ENCODE measurements around the gene CNR1. TPM values are rescaled to one million over a fixed set of nuclear protein-coding genes. Genes with fewer than 3 reads are reported as not detected.

Gene CNR1
- polyA plus RNA-seq, 4 donors, result 0.49 to 1.2 (median 1.0) TPM

GRCh38 chr6:88144637-88145297, 21.4 kb downstream of the CNR1 start:
- DNase-seq (ENCODE audit: low read depth in 4 of 4, low spot score in 3 of 4), result no peak

GRCh38 chr6:88143421-88144157, 22.6 kb downstream of the CNR1 start:
- DNase-seq (ENCODE audit: low read depth in 4 of 4, low spot score in 3 of 4), result no peak

DNA sequence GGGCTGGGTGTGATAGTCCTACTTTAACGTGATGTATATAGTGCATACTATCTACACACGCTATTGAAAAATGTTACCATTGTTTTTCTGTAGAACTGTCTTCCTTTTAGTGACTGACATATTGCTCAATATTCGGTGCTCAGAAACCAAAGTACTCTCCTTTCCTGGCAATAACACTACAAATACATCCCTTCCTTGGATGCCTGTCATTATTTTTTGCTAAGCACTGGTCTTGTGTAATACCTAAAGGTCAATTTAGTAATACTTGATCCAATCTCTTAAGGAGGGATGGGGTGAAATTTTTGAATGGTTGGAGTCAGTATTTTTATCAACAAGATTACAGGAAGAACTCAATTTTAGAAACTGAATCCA, 23.9 kb downstream of the CNR1 start:
- no peak for DNase-seq (ENCODE audit: low read depth in 4 of 4, low spot score in 3 of 4)

DNA sequence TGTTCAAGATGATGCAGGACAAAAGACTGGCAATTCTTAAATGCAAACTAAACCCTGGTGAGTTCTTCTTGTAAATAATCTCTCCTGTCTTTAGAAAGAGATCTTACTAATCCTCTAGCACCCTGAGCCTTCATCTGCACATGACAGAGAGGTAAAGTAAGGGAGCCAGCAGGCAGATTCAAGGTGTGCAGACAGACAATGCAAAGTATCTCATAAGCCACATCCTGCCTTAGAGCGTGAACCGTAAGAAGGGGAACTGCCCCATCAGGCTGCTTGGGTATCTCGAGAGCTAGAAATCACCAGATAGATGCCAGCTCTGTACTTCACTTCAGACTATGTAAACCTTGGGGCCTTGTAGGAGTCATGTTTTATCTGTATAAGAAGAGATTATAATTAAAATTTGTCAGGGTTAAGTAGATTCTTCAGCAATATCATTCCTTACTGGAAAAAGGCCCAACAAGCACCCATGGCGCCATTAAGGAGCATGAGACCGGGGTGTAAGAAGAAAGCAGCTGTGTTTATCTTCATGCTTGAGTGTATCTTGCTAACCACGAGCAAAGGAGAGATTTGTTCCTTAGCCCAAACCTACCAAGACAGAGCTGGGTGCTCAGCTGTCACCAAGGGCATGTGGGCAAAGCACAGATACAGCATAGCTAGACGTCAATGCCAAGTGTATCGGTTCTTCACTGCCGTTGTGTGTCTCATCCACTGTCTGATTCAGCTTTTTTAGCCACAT, 24.4 kb downstream of the CNR1 start:
- no peak for DNase-seq (ENCODE audit: low read depth in 4 of 4, low spot score in 3 of 4)

- DNase-seq (ENCODE audit: low read depth in 4 of 4, low spot score in 3 of 4), result no peak
Measured at GRCh38 chr6:88137915-88138314, 28.2 kb downstream of the CNR1 start.

DNA sequence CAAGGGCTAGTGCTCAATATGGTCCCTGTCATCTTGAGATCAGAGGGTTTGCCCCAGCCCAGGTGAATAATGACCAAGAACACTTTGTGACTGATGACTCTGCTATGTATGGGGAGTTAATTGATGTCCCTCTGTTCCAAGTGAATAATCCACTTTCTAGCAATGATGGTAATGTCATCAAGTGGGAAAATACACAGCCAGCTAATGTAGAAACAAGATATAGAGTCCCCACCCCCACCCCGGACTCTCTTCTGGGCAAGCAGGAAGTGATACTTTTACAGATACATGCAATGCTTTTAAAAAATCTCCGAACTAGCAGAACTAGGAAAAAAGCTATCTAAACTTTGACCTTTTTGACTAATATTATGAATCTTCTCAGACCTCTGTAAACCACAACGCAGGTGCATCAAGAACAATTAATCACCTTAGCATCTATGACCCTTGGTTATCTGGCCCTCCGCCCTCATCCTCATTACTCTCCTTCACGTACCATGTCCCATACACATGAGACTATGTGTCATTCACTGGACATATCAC, 30.5 kb downstream of the CNR1 start:
- no peak for DNase-seq (ENCODE audit: low read depth in 4 of 4, low spot score in 3 of 4)

- DNase-seq (ENCODE audit: low read depth in 4 of 4, low spot score in 3 of 4), result no peak
Measured at GRCh38 chr6:88134575-88134974, 31.6 kb downstream of the CNR1 start.

DNA sequence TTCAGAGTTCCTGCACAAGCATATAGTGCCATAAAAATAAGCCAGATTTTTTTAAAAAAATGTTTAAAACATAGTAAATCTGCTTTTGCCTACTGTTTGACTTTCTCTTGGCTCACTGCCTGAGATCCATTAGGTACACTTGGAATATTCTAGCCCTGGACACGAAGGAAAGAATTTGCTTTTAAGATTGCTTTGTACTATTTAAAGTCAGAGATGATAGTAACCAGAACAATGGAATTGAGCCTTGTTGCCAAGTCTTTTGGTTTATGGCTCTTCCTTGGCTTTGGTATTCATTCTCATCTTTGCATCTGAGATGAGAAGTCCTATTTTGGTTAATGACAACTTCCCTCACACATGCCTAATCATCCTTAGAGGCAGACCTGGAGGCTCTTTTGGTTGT, 32.4 kb downstream of the CNR1 start:
- no peak for DNase-seq (ENCODE audit: low read depth in 4 of 4, low spot score in 3 of 4)

DNA sequence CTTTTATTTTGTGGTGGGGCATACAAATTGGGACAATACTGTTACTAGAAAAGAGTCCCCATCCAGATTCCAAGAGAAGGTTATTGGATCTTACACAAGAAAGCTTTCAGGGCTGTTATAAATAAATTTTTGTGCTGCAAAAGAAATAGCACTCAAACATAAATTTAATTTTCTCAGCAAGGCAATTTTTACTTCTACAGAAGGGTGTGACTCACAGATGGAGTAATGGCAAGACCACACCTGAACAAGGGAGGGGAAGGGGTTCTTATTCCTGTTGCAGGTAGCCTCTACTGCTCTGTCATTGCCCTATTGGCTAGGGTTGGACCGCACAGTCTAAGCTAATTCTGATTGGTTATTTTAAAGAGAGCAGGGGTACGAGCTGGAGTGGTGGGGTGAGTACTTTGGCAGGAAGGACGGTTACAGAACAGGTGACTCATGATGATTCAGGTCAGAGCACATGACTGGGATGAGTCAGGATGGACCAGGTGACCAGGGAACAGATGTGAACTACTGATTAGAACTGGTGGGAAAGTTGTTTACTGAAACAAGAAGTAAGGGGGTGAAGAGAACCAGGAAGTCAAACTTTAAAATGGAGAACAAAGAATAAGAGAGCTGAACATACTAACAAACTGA, 41.1 kb downstream of the CNR1 start:
- DNase-seq (ENCODE audit: low read depth in 4 of 4, low spot score in 3 of 4), result no peak

DNA sequence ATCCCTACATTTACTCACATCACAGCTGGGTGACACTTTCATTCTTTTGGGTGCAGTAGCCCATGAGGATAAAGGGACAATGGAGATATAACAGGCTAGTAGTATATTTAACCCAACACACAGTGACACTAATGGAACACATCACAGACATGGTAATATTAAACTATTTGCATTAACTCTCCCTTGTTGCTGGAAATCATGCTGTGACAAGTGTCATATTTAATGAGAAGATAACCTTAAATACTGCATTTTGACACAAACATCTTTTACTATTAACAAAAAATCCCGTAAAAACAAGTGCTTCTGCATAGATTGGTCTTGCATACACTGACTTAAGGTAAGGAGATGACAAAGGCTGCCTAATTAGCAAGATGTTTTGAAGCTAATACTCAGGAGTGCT, 45.5 kb downstream of the CNR1 start:
- no peak for DNase-seq (ENCODE audit: low read depth in 4 of 4, low spot score in 3 of 4)

- peak; percentile 4 to 33 (median 18) for DNase-seq (ENCODE audit: low read depth in 4 of 4, low spot score in 3 of 4)
Measured at GRCh38 chr6:88119769-88120168, 46.4 kb downstream of the CNR1 start.

- no peak for DNase-seq (ENCODE audit: low read depth in 4 of 4, low spot score in 3 of 4)
Measured at GRCh38 chr6:88116276-88116675, 49.9 kb downstream of the CNR1 start.

GRCh38 chr6:88115307-88115706, 50.8 kb downstream of the CNR1 start:
- DNase-seq (ENCODE audit: low read depth in 4 of 4, low spot score in 3 of 4), result no peak

DNA sequence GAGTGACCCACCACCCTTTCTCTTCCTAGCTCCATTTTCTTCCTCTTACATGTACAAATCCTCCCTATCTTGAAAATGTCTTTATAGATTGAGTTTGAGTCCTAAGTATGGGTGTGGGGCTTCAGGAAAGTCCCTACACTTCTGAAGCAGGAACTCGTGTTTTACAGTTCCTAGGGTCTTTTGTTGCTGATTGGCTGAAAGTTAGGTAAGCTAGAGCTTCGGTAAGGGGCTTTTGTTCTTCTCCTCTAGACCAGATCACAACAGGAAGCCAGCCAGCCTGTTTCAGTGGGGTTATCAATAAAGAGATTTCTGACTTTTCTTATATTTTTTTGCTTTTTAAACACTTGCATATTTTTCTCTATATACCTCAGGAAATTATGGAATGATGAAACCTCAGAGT, 51.3 kb downstream of the CNR1 start:
- no peak for DNase-seq (ENCODE audit: low read depth in 4 of 4, low spot score in 3 of 4)

GRCh38 chr6:88111991-88112390, 54.2 kb downstream of the CNR1 start:
- no peak for DNase-seq (ENCODE audit: low read depth in 4 of 4, low spot score in 3 of 4)

- no peak for DNase-seq (ENCODE audit: low read depth in 4 of 4, low spot score in 3 of 4)
Measured at GRCh38 chr6:88107241-88107640, 58.9 kb downstream of the CNR1 start.

DNA sequence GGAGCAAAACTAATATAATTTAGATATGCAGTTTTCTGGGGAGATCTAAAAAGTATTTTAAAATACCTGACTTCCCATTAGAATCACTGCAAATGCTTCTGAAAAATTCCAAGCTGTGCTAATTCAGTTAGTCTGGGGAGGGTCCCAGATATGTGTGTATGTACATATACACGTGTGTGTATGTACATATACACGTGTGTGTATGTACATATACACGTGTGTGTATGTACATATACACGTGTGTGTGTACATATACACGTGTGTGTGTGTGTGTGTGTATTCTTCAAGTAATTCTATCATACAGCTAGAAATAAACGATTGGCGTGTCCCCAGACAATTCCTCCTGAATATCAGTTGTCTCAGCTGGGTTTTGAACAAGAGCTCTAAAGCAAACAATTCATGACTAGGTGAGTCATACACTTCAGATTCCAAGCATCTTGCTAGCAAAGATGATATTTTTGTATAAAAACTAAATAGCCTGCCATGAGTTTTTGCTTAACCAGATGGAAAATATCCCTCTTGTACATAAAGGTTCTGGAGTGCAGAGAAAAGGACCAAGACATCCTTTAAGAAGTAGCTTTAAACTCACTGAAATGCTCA, 60.3 kb downstream of the CNR1 start:
- no peak for DNase-seq (ENCODE audit: low read depth in 4 of 4, low spot score in 3 of 4)

Measured in right renal pelvis (tissue), 4 donors.